Measurements from ENCODE around the gene SH3RF1.
A peak's percentile ranks its signal among the peaks of the same experiment; 100 is the strongest.

SH3RF1 gene

GRCh38 chr4:169238445-169238844, 32.3 kb downstream of the SH3RF1 start:
- WGBS (ENCODE audit: extremely low coverage, insufficient coverage, insufficient read length), result no CpG with 5 or more reads among the region's 1 CpG
- no peak overlapping the region for H3K23ac ChIP-seq (ENCODE audit: low read length)
- H2AFZ ChIP-seq (ENCODE audit: insufficient read depth, low read length, poor library complexity), result no peak overlapping the region
- peaks cover 2% of the 10 kb centered on the region for H3K79me1 ChIP-seq (ENCODE audit: low read length)
- H4K8ac ChIP-seq (ENCODE audit: low read depth, low read length), result no peak overlapping the region
- H3K27me3 ChIP-seq (ENCODE audit: insufficient read depth, low read length), result no peaks in the 10 kb centered on the region
- no peaks in the 10 kb centered on the region for H3K9me3 ChIP-seq (ENCODE audit: insufficient read depth, low read depth, low read length)
- H3K79me2 ChIP-seq (ENCODE audit: control insufficient read depth, insufficient read depth, low read length, poor library complexity), result peaks cover 8% of the 10 kb centered on the region
- H2BK12ac ChIP-seq (ENCODE audit: low read length), result no peak overlapping the region
- H4K91ac ChIP-seq (ENCODE audit: low read depth, low read length), result no peak overlapping the region
- H3K4me3 ChIP-seq (ENCODE audit: low read depth, low read length), result no peak overlapping the region
- no peak overlapping the region for H3K18ac ChIP-seq (ENCODE audit: low read length)
- H4K12ac ChIP-seq (ENCODE audit: low read depth, low read length), result no peak overlapping the region
- H2AK5ac ChIP-seq (ENCODE audit: low read length), result no peak overlapping the region
- H3K4me1 ChIP-seq (ENCODE audit: control insufficient read depth in 1 of 2, insufficient read depth in 2 of 2, low read length in 2 of 2), result peaks cover 5 to 6% of the 10 kb centered on the region in 2 experiments
- H2BK120ac ChIP-seq (ENCODE audit: insufficient read depth, low read length, poor library complexity), result no peak overlapping the region
- no peak overlapping the region for H2BK5ac ChIP-seq (ENCODE audit: low read depth, low read length, poor library complexity)
- no peaks in the 10 kb centered on the region for H3K36me3 ChIP-seq (ENCODE audit: control insufficient read depth in 1 of 2, insufficient read depth in 2 of 2, low read length in 2 of 2)
- H3K4me2 ChIP-seq (ENCODE audit: low read length), result no peak overlapping the region
- DNase-seq, result peak in 1 of 2 donors; percentile 20
- no peak overlapping the region for H3K27ac ChIP-seq (ENCODE audit: low read depth, low read length)
- no peak overlapping the region for H3K14ac ChIP-seq (ENCODE audit: low read length)
- no peak overlapping the region for H3K9ac ChIP-seq (ENCODE audit: low read length)
- no peak overlapping the region for H3K4ac ChIP-seq (ENCODE audit: low read depth, low read length)

DNA sequence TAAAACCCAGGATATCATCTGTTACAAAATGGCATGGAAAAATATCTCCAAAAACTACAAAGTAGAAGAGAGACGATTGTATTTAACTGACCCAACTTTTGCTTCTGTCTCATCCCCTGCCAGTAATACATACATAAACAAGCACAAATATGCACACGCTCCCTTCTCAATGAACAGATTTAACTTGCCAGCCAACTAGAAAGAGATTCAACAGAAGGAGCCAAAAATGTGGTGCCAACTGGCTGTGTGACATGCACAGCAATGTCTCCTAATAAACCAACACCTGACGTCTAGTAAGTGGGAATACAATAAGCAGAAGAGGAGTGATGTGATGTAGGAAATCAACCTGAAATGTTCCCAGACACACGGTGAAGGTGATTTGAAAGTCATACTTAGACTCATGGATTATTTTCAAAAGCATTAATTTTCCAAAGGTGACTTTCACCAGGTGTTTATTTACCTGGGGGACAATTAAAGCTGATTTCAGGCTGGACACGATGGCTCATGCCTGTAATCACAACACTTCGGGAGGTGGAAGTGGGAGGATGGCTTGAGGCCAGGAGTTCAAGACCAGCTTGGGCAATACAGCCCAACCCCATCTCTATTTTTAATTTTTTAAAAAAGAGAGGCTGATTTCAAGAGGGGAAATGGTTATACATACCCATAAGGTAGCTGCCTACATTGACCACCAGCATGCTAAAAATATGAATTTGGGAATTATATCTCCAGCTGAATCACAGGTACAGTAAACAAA, 33.7 kb downstream of the SH3RF1 start:
- no peak overlapping the region for H2BK12ac ChIP-seq (ENCODE audit: low read length)

DNA sequence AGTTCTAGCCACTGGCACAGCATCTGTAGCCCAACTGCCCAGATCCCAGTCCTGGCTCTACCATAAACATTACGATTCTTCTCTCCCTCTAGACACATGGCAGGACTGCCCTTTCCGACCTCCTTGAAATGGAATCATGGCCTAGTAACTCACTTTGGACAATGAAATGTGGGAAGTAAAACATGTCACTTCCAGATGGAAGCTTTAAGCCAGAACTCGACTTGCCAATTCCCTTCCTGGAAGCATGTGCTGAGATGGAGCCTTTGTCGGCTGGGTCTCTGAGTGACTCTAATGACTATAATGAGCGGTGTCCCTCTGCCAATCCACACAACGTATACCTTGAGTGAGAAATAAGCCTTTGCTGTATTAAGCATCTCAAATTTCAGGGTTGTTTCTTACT, 34.7 kb downstream of the SH3RF1 start:
- H3K14ac ChIP-seq (ENCODE audit: low read length), result no peak overlapping the region
- no peak overlapping the region for H2BK12ac ChIP-seq (ENCODE audit: low read length)
- no peak overlapping the region for H2AFZ ChIP-seq (ENCODE audit: insufficient read depth, low read length, poor library complexity)
- H4K8ac ChIP-seq (ENCODE audit: low read depth, low read length), result no peak overlapping the region
- H3K27ac ChIP-seq (ENCODE audit: low read depth, low read length), result no peak overlapping the region
- no peaks in the 10 kb centered on the region for H3K36me3 ChIP-seq (ENCODE audit: control insufficient read depth in 1 of 2, insufficient read depth in 2 of 2, low read length in 2 of 2)
- H3K9ac ChIP-seq (ENCODE audit: low read length), result no peak overlapping the region
- H3K4me1 ChIP-seq (ENCODE audit: control insufficient read depth in 1 of 2, insufficient read depth in 2 of 2, low read length in 2 of 2), result peaks cover 2 to 10% of the 10 kb centered on the region in 2 experiments
- no peaks in the 10 kb centered on the region for H3K9me3 ChIP-seq (ENCODE audit: insufficient read depth, low read depth, low read length)
- no peak overlapping the region for H3K4me2 ChIP-seq (ENCODE audit: low read length)
- no peak overlapping the region for H3K18ac ChIP-seq (ENCODE audit: low read length)
- H3K79me1 ChIP-seq (ENCODE audit: low read length), result peaks cover 2% of the 10 kb centered on the region
- H3K4ac ChIP-seq (ENCODE audit: low read depth, low read length), result no peak overlapping the region
- no peak overlapping the region for H4K12ac ChIP-seq (ENCODE audit: low read depth, low read length)
- DNase-seq, result no peak
- H3K27me3 ChIP-seq (ENCODE audit: insufficient read depth, low read length), result no peaks in the 10 kb centered on the region
- no peak overlapping the region for H2BK5ac ChIP-seq (ENCODE audit: low read depth, low read length, poor library complexity)
- WGBS (ENCODE audit: extremely low coverage, insufficient coverage, insufficient read length), result no CpG with 5 or more reads among the region's 6 CpGs
- H3K79me2 ChIP-seq (ENCODE audit: control insufficient read depth, insufficient read depth, low read length, poor library complexity), result peaks cover 1% of the 10 kb centered on the region
- H4K91ac ChIP-seq (ENCODE audit: low read depth, low read length), result no peak overlapping the region
- H2BK120ac ChIP-seq (ENCODE audit: insufficient read depth, low read length, poor library complexity), result no peak overlapping the region
- H3K23ac ChIP-seq (ENCODE audit: low read length), result no peak overlapping the region
- H2AK5ac ChIP-seq (ENCODE audit: low read length), result no peak overlapping the region
- no peak overlapping the region for H3K4me3 ChIP-seq (ENCODE audit: low read depth, low read length)

More for the DNA sequence above, 33.7 kb downstream of the SH3RF1 start:
- no peak overlapping the region for H3K23ac ChIP-seq (ENCODE audit: low read length)
- peak overlapping the region; percentile 44 for H3K4ac ChIP-seq (ENCODE audit: low read depth, low read length)
- H3K14ac ChIP-seq (ENCODE audit: low read length), result no peak overlapping the region
- no peak overlapping the region for H2AFZ ChIP-seq (ENCODE audit: insufficient read depth, low read length, poor library complexity)
- WGBS (ENCODE audit: extremely low coverage, insufficient coverage, insufficient read length), result no CpG with 5 or more reads among the region's 6 CpGs
- no peak overlapping the region for H3K27ac ChIP-seq (ENCODE audit: low read depth, low read length)
- no peak overlapping the region for H2BK5ac ChIP-seq (ENCODE audit: low read depth, low read length, poor library complexity)
- no peaks in the 10 kb centered on the region for H3K36me3 ChIP-seq (ENCODE audit: control insufficient read depth in 1 of 2, insufficient read depth in 2 of 2, low read length in 2 of 2)
- no peak overlapping the region for H3K4me2 ChIP-seq (ENCODE audit: low read length)
- H3K4me1 ChIP-seq (ENCODE audit: control insufficient read depth in 1 of 2, insufficient read depth in 2 of 2, low read length in 2 of 2), result peaks cover 5 to 7% of the 10 kb centered on the region in 2 experiments
- no peak overlapping the region for H3K4me3 ChIP-seq (ENCODE audit: low read depth, low read length)
- no peak overlapping the region for H4K91ac ChIP-seq (ENCODE audit: low read depth, low read length)
- H3K9ac ChIP-seq (ENCODE audit: low read length), result no peak overlapping the region
- H3K9me3 ChIP-seq (ENCODE audit: insufficient read depth, low read depth, low read length), result no peaks in the 10 kb centered on the region
- no peaks in the 10 kb centered on the region for H3K27me3 ChIP-seq (ENCODE audit: insufficient read depth, low read length)
- H4K8ac ChIP-seq (ENCODE audit: low read depth, low read length), result no peak overlapping the region
- no peak overlapping the region for H3K18ac ChIP-seq (ENCODE audit: low read length)
- no peak overlapping the region for H4K12ac ChIP-seq (ENCODE audit: low read depth, low read length)
- peaks cover 2% of the 10 kb centered on the region for H3K79me1 ChIP-seq (ENCODE audit: low read length)
- no peak overlapping the region for H2BK120ac ChIP-seq (ENCODE audit: insufficient read depth, low read length, poor library complexity)
- DNase-seq, result no peak
- peaks cover 6% of the 10 kb centered on the region for H3K79me2 ChIP-seq (ENCODE audit: control insufficient read depth, insufficient read depth, low read length, poor library complexity)
- no peak overlapping the region for H2AK5ac ChIP-seq (ENCODE audit: low read length)

GRCh38 chr4:169234137-169234855, 36.5 kb downstream of the SH3RF1 start:
- Histone ChIP-seq H3K27me3 (ENCODE audit: insufficient read depth, low read length) (no peaks in the 10 kb centered on the region), H3K4me3 (ENCODE audit: low read depth, low read length) (no peak overlapping the region), H3K27ac (ENCODE audit: low read depth, low read length) (no peak overlapping the region), H4K12ac (ENCODE audit: low read depth, low read length) (no peak overlapping the region), H3K18ac (ENCODE audit: low read length) (no peak overlapping the region), H2AFZ (ENCODE audit: insufficient read depth, low read length, poor library complexity) (no peak overlapping the region), H2AK5ac (ENCODE audit: low read length) (peak overlapping the region; percentile 75), H3K23ac (ENCODE audit: low read length) (no peak overlapping the region), H3K9me3 (ENCODE audit: insufficient read depth, low read depth, low read length) (no peaks in the 10 kb centered on the region), H3K4me1 (ENCODE audit: control insufficient read depth in 1 of 2, insufficient read depth in 2 of 2, low read length in 2 of 2) (peaks cover 5 to 10% of the 10 kb centered on the region in 2 experiments), H3K36me3 (ENCODE audit: control insufficient read depth in 1 of 2, insufficient read depth in 2 of 2, low read length in 2 of 2) (peaks cover 0 to 2% of the 10 kb centered on the region in 2 experiments), H4K91ac (ENCODE audit: low read depth, low read length) (no peak overlapping the region), H2BK120ac (ENCODE audit: insufficient read depth, low read length, poor library complexity) (no peak overlapping the region), H2BK12ac (ENCODE audit: low read length) (peak overlapping the region; percentile 38), H3K4ac (ENCODE audit: low read depth, low read length) (peak overlapping the region; percentile 66), H3K79me1 (ENCODE audit: low read length) (peaks cover 2% of the 10 kb centered on the region), H3K9ac (ENCODE audit: low read length) (no peak overlapping the region), H3K14ac (ENCODE audit: low read length) (no peak overlapping the region), H2BK5ac (ENCODE audit: low read depth, low read length, poor library complexity) (no peak overlapping the region), H3K79me2 (ENCODE audit: control insufficient read depth, insufficient read depth, low read length, poor library complexity) (peaks cover 1% of the 10 kb centered on the region), H3K4me2 (ENCODE audit: low read length) (no peak overlapping the region), H4K8ac (ENCODE audit: low read depth, low read length) (no peak overlapping the region)
- no CpG with 5 or more reads among the region's 7 CpGs for WGBS (ENCODE audit: extremely low coverage, insufficient coverage, insufficient read length)
- DNase-seq, result no peak

All from trophoblast cell (in vitro differentiated cells and primary cell).